ENCODE results near the gene ECM2. TPM values are rescaled to one million over a fixed set of nuclear protein-coding genes. Genes with fewer than 3 reads are reported as not detected.

The ECM2 gene
- total RNA-seq, 2 donors from 2014 or later = 2.6 to 14.1 TPM

DNA sequence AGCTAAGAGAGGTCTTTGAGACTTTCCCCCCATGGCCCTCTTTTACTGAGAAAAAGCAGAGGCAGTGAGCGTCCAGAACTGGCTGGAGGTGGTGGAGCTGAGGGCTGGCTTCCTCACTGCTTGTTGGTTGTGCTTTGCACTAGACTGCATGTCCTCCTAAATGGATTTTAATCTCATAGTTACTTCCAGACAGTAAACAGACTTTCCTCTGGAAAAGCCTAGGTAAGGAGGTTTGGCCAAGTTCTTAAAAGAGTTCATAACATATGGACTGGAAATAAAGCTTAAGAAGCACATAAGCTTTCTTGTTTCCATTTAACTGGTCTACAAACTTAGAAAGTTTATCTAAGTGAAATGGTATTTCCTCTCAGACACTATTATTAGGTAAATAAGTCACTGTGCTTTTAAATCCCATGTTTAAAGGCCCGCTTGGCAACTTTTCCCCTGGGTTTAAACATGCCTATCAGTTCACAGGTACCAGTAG, 55.5 kb downstream of the ECM2 start:
- Histone ChIP-seq H3K27me3 (replicated peaks; ENCODE audit: insufficient read depth) (no peaks in the 10 kb centered on the region), H3K4me3 (no peak overlapping the region), H3K4me1 (replicated peaks) (peaks cover 7% of the 10 kb centered on the region), H3K36me3 (no peaks in the 10 kb centered on the region), H3K9me3 (no peaks in the 10 kb centered on the region), H3K27ac (peak overlapping the region; percentile 2 to 48)
- intact Hi-C loops (cut with DNase I) = no loop called here
- WGBS = 26% methylated on average over 2 of the region's 2 CpGs
- TF ChIP-seq POLR2AphosphoS5 (IDR thresholded peaks at IDR 0.05) = peak; percentile 42
- TF ChIP-seq, protein P1, sequence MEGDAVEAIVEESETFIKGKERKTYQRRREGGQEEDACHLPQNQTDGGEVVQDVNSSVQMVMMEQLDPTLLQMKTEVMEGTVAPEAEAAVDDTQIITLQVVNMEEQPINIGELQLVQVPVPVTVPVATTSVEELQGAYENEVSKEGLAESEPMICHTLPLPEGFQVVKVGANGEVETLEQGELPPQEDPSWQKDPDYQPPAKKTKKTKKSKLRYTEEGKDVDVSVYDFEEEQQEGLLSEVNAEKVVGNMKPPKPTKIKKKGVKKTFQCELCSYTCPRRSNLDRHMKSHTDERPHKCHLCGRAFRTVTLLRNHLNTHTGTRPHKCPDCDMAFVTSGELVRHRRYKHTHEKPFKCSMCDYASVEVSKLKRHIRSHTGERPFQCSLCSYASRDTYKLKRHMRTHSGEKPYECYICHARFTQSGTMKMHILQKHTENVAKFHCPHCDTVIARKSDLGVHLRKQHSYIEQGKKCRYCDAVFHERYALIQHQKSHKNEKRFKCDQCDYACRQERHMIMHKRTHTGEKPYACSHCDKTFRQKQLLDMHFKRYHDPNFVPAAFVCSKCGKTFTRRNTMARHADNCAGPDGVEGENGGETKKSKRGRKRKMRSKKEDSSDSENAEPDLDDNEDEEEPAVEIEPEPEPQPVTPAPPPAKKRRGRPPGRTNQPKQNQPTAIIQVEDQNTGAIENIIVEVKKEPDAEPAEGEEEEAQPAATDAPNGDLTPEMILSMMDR (IDR thresholded peaks at IDR 0.05) = no peak
- TF ChIP-seq POLR2A (IDR thresholded peaks at IDR 0.05) = no peak
- DNase-seq (ENCODE audit: low spot score) = peak; percentile 39

DNA sequence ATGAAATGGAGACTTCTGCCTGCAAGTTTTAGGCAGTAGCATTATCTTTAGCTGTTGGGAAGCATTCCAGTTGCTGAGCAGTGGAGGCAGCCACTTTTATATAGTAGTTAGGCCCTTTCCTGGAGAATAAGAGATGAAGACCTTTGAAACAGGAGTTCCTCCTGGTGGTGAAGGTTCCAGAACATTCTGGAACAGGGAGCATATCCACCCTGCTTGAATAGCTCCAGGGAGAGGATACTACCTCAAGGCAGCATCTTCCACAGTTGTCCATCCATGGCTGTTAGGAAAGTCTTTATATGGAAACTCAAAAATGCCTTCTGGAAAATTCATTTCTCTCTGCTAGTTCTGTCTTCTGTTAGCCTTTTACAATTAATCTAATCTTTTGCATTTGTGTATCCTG, 56.4 kb downstream of the ECM2 start:
- no peaks in the 10 kb centered on the region for H3K27me3 ChIP-seq (replicated peaks; ENCODE audit: insufficient read depth)
- no peak for DNase-seq (ENCODE audit: low spot score)
- H3K27ac ChIP-seq = peak overlapping the region in 1 of 2 donors; percentile 14
- no peaks in the 10 kb centered on the region for H3K36me3 ChIP-seq
- peaks cover 7% of the 10 kb centered on the region for H3K4me1 ChIP-seq (replicated peaks)
- TF ChIP-seq POLR2A (IDR thresholded peaks at IDR 0.05) (no peak), POLR2AphosphoS5 (IDR thresholded peaks at IDR 0.05) (peak; percentile 21)
- intact Hi-C loops (cut with DNase I) = no loop called here
- no peak overlapping the region for H3K4me3 ChIP-seq
- no peaks in the 10 kb centered on the region for H3K9me3 ChIP-seq

DNA sequence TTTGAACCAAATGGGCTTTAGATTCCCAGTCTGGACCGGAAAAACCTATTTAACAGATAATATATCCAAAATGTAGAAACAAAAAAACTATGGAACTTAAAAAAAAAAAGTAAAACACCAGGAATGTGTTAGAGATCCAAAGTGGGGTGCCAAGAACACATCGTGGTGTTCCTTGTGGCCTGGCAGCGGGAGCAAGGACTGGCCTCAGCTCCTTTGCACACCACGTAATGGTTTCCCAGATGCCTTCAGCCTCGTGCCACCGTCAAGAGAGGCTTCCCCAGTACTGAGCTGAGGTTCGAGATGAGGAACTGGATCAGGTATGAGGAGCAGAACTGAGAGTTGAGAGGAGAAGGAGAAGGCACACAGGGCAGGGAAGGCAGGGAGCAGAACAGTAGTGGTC, 57.0 kb downstream of the ECM2 start:
- Histone ChIP-seq H3K4me1 (replicated peaks) (peaks cover 7% of the 10 kb centered on the region), H3K27me3 (replicated peaks; ENCODE audit: insufficient read depth) (no peaks in the 10 kb centered on the region), H3K4me3 (no peak overlapping the region), H3K9me3 (no peaks in the 10 kb centered on the region), H3K36me3 (no peaks in the 10 kb centered on the region), H3K27ac (no peak overlapping the region)
- DNase-seq (ENCODE audit: low spot score) = no peak
- intact Hi-C loops (cut with DNase I) = no loop called here
- 79% methylated on average over 7 of the region's 7 CpGs for WGBS
- TF ChIP-seq POLR2A (IDR thresholded peaks at IDR 0.05) (no peak), POLR2AphosphoS5 (IDR thresholded peaks at IDR 0.05) (no peak)
- TF ChIP-seq, protein P1 (IDR thresholded peaks at IDR 0.05) = no peak

DNA sequence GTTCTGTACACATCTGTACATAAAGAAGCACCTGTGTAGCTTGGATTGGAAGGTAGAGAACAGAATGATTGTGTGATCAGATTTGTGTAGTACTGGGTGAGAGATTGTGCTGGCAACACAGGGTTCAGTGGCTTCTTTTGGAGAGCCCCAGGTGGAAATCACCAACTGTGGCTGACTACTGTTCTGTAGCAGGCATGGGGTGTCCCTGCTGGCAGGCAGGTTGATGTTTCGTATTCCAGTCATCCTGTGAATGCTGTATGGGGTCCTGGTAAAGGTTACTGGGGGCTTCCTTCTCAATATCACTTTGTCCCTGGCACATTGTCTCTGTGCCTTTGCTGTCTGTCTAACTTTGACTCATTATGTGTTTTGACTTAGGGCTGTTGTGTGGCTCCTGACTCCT, 58.8 kb downstream of the ECM2 start:
- no peaks in the 10 kb centered on the region for H3K27me3 ChIP-seq (replicated peaks; ENCODE audit: insufficient read depth)
- no peak overlapping the region for H3K4me3 ChIP-seq
- no peak overlapping the region for H3K27ac ChIP-seq
- H3K36me3 ChIP-seq = no peaks in the 10 kb centered on the region
- intact Hi-C loops (cut with DNase I) = no loop called here
- peaks cover 7% of the 10 kb centered on the region for H3K4me1 ChIP-seq (replicated peaks)
- DNase-seq (ENCODE audit: low spot score) = no peak
- TF ChIP-seq, protein P1 (IDR thresholded peaks at IDR 0.05) = no peak
- TF ChIP-seq POLR2A (IDR thresholded peaks at IDR 0.05) (no peak), POLR2AphosphoS5 (IDR thresholded peaks at IDR 0.05) (no peak)
- 100% methylated on average over 1 of the region's 1 CpG for WGBS
- H3K9me3 ChIP-seq = no peaks in the 10 kb centered on the region

DNA sequence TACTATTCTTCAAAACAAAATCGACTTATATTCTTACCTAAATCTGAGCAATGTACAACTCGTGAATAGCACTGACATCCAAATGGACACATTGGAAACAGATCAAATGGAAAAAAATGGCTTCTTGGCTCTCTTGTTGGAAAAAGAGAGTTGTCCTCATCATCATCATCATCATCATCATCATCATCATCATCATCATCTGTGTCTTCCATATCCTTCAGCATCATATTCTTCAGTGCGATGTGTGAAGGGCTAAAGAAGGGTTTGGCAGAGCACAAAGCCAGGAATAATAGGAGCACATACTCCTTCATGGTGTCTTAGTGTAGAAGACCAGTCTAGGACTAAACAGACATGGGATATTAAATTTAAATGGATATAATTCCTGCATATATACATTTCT, 61.2 kb downstream of the ECM2 start:
- Histone ChIP-seq H3K27ac (no peak overlapping the region), H3K36me3 (no peaks in the 10 kb centered on the region), H3K9me3 (no peaks in the 10 kb centered on the region), H3K4me1 (replicated peaks) (no peaks in the 10 kb centered on the region), H3K4me3 (no peak overlapping the region), H3K27me3 (replicated peaks; ENCODE audit: insufficient read depth) (no peaks in the 10 kb centered on the region)
- DNase-seq (ENCODE audit: low spot score) = no peak
- intact Hi-C loops (cut with DNase I) = no loop called here
- WGBS = 96% methylated on average over 3 of the region's 3 CpGs
- TF ChIP-seq, protein P1 (IDR thresholded peaks at IDR 0.05) = no peak
- TF ChIP-seq POLR2A (IDR thresholded peaks at IDR 0.05) = no peak
- TF ChIP-seq POLR2AphosphoS5 (IDR thresholded peaks at IDR 0.05) = no peak
